C4-2B (cell line): ENCODE data around the gene B4GALNT3.
"Not testable (repeated sequence)": the region's sequence is repeated elsewhere in the genome, so short reads cannot be mapped to it uniquely, and the experiment has no call there.

Experiments
- H3K27ac ChIP-seq: fragments of 450-650 bp; 2 replicates; pipeline ENCODE4 v1.5.1; 2017
- ZFX ChIP-seq: fragments of 450-650 bp; IDR thresholded peaks from 2 replicates; pipeline ENCODE4 v1.6.1; 2017
- TF ChIP-seq, protein P1 (sequence below): fragments of 450-650 bp; conservative IDR thresholded peaks from 2 replicates; pipeline ENCODE4 v1.5.1; 2017; ENCODE audit warnings: mild to moderate bottlenecking

B4GALNT3 gene

GRCh38 chr12:572532-572899 is 112.8 kb downstream of the B4GALNT3 start:
- peak overlapping the region; percentile 59 for H3K27ac ChIP-seq

GRCh38 chr12:573232-573631 is 113.5 kb downstream of the B4GALNT3 start:
- TF ChIP-seq, protein P1, sequence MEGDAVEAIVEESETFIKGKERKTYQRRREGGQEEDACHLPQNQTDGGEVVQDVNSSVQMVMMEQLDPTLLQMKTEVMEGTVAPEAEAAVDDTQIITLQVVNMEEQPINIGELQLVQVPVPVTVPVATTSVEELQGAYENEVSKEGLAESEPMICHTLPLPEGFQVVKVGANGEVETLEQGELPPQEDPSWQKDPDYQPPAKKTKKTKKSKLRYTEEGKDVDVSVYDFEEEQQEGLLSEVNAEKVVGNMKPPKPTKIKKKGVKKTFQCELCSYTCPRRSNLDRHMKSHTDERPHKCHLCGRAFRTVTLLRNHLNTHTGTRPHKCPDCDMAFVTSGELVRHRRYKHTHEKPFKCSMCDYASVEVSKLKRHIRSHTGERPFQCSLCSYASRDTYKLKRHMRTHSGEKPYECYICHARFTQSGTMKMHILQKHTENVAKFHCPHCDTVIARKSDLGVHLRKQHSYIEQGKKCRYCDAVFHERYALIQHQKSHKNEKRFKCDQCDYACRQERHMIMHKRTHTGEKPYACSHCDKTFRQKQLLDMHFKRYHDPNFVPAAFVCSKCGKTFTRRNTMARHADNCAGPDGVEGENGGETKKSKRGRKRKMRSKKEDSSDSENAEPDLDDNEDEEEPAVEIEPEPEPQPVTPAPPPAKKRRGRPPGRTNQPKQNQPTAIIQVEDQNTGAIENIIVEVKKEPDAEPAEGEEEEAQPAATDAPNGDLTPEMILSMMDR = no peak
- TF ChIP-seq ZFX = no peak
- no peak overlapping the region for H3K27ac ChIP-seq

More at GRCh38 chr12:572532-572899, 112.8 kb downstream of the B4GALNT3 start:
- TF ChIP-seq ZFX = no peak
- TF ChIP-seq, protein P1 = no peak

- no peak overlapping the region for H3K27ac ChIP-seq
- no peak for TF ChIP-seq ZFX
- TF ChIP-seq, protein P1 = no peak
Observed at GRCh38 chr12:574475-575128, 114.9 kb downstream of the B4GALNT3 start.

DNA sequence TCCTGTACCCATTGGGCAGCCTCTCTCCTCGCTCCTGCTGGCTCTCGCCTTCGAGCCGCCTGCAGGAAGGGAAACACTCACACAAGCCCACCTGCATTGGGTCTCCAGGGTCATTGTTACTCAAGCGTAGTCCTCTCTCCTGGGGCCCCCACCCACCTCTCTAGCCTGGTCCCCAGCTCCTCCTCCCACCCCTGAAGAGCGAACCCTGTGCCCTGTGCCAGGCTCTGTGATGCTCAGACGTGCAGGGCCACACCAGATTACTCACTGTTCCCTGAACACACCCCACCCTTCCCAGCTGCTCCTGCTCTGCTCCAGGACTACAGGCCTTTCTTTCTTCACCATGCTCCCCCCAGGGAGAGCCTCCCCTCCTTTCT is 115.4 kb downstream of the B4GALNT3 start:
- peak overlapping the region; percentile 26; the same call in 1 of the 2 replicates for H3K27ac ChIP-seq
- TF ChIP-seq, protein P1 = no peak
- TF ChIP-seq ZFX = no peak

DNA sequence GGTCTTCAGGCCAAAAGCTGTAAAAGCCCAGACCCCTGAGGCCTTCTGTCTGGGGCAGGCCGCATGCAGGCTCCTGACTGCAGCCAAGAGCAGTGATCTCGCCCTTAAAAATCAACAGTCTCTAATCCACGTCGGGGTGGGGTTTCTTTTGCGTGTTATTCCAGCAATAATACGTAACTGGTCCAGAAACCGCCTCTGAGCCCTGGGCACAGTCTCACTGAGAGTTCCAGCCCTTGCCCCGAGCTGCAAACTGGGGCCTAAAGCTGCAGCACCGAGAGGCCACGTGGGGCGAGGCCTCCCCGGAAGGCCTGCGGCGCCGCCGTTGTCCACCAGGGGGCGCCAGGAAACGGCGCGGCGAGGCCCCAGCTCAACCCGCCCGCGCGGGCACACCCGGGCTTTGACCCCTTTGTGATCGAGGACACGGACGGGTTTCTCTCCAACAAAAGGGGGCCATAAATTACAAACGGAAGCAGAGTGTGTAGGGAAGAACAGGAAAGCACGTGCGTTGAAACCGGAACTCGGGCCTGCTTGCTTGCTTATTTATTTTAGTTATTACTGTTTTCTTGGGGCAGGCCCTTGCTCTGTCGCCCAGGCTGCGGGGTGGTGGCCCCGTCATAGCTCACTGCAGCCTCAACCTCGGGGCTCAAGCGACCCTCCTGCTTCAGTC is 116.3 kb downstream of the B4GALNT3 start:
- TF ChIP-seq ZFX = peak; percentile 81
- TF ChIP-seq, protein P1 = peak; percentile 99
- peak overlapping the region; percentile 26 for H3K27ac ChIP-seq

- H3K27ac ChIP-seq = peak overlapping the region; percentile 26
- TF ChIP-seq, protein P1 = no peak
- no peak for TF ChIP-seq ZFX
Observed at GRCh38 chr12:576615-577110, 116.9 kb downstream of the B4GALNT3 start.

- H3K27ac ChIP-seq = not testable (repeated sequence)
Observed at GRCh38 chr12:577994-578747, 118.4 kb downstream of the B4GALNT3 start.
